ENCODE data around the gene MEN1.
"Not testable (repeated sequence)": the region's sequence is repeated elsewhere in the genome, so short reads cannot be mapped to it uniquely, and the experiment has no call there.

MEN1 gene

DNA sequence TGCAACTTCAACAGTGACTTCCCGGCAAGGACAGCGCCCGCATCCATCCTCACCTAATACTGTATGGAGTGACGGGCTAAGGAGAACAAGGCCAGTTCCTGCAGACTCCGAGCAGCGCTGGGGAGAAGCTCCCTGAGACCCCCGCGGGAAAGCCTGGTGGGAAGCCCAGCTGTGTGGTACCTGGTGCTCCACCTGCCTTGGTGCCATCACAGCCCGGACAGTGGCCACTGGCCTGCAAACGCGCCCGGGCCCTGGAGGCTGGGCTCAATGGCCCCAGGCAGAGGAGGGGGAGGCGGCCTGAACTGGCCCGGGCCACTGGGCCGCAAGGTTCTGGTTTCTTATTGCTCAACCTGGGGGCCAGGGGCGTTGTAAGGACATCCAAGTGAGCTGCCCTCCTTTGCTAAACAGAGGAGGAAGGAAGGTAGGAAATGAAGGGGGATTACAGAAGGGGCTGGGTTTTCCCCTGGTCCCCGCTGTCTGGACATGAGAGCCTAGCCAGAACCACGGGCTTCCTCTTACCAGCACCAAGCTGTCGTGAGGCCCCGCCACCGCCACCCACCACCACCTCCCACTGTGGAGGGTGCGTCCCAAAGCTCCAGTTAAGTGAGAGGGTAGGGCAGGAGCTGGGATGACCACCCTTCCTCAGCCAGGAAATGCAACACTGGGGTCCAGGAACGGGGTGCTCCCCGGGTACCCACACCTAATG is 42.6 kb upstream of the MEN1 start:
- Histone ChIP-seq H3K9ac (ENCODE audit: low read length in 2 of 2) (no peak overlapping the region), H3K4me1 (ENCODE audit: control insufficient read depth, insufficient read depth, low read length) (peaks cover 66% of the 10 kb centered on the region), H3K9me3 (ENCODE audit: control insufficient read depth in 2 of 2, low read length in 2 of 2) (no peaks in the 10 kb centered on the region), H3K27me3 (ENCODE audit: control insufficient read depth in 1 of 2, insufficient read depth in 2 of 2, low read length in 2 of 2) (no peaks in the 10 kb centered on the region), H3K36me3 (ENCODE audit: control insufficient read depth in 2 of 2, insufficient read depth in 2 of 2, low read length in 2 of 2) (peaks cover 14 to 21% of the 10 kb centered on the region in 2 donors), H3K4me3 (ENCODE audit: low read length in 2 of 2) (no peak overlapping the region), H3K27ac (ENCODE audit: low read length) (peak overlapping the region; percentile 67)

DNA sequence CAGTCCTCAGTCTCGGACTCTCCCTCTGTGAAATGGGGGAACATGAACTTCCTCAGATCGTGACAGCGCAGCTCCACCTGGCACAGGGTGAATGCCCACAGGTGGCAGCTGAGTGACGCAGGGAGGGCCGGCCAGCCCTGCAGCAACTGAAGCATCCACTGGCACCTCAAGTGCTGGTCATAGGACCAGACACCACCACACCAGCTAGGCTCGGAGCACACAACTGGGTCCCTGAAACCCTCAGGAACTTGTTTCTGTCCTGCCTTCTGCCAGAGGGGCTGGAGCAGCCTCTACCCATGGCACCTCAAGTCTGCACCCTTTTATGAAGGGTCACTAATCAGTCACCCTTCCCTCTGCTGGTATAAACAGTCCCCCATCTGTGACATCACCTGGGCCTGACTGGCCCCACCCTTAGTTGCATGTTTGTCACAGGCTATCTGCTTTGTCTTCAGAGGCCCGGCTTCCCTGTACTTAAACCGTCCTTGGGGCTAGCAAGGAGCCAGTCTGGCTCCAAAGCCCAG is 41.5 kb upstream of the MEN1 start:
- Histone ChIP-seq H3K27ac (ENCODE audit: low read length) (peak overlapping the region; percentile 67), H3K27me3 (ENCODE audit: control insufficient read depth in 1 of 2, insufficient read depth in 2 of 2, low read length in 2 of 2) (no peaks in the 10 kb centered on the region), H3K9me3 (ENCODE audit: control insufficient read depth in 2 of 2, low read length in 2 of 2) (no peaks in the 10 kb centered on the region), H3K4me3 (ENCODE audit: low read length in 2 of 2) (no peak overlapping the region), H3K36me3 (ENCODE audit: control insufficient read depth in 2 of 2, insufficient read depth in 2 of 2, low read length in 2 of 2) (peaks cover 11 to 18% of the 10 kb centered on the region in 2 donors), H3K9ac (ENCODE audit: low read length in 2 of 2) (no peak overlapping the region), H3K4me1 (ENCODE audit: control insufficient read depth, insufficient read depth, low read length) (peaks cover 72% of the 10 kb centered on the region)

DNA sequence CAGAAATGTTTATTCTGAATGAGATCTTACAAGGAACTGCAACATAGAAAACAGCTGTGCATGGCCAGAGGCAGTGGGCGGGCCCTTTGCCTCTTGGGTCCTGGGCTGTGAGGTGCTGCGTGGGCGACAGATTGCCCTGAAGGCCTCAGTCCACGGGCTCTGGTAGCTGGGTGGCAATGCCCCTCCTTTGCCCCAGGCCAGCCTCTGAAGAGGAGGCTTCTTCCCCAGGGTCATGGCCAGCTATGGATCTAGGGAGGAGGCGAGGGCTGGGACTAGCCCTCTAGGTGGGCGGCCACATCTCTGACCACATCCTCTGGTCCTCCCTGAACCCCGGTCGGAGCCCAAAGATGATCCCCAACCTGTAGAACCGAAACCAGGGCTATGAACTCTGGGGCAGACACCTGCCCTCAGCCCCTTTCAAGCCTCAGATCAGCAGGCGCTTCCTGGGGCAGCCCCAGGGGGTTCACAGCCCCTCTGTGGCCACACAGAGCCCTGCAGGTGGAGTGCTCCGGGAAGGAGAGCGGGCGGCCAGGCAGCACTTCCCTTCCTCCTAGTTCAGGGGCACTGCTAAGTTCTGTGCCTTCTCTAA is 40.7 kb upstream of the MEN1 start:
- H3K9ac ChIP-seq (ENCODE audit: low read length in 2 of 2): peak overlapping the region in 1 of 2 donors; percentile 33
- H3K27me3 ChIP-seq (ENCODE audit: control insufficient read depth in 1 of 2, insufficient read depth in 2 of 2, low read length in 2 of 2): no peaks in the 10 kb centered on the region
- H3K4me1 ChIP-seq (ENCODE audit: control insufficient read depth, insufficient read depth, low read length): peaks cover 65% of the 10 kb centered on the region
- H3K9me3 ChIP-seq (ENCODE audit: control insufficient read depth in 2 of 2, low read length in 2 of 2): no peaks in the 10 kb centered on the region
- H3K27ac ChIP-seq (ENCODE audit: low read length): peak overlapping the region; percentile 67
- peaks cover 11 to 18% of the 10 kb centered on the region in 2 donors for H3K36me3 ChIP-seq (ENCODE audit: control insufficient read depth in 2 of 2, insufficient read depth in 2 of 2, low read length in 2 of 2)
- H3K4me3 ChIP-seq (ENCODE audit: low read length in 2 of 2): no peak overlapping the region

DNA sequence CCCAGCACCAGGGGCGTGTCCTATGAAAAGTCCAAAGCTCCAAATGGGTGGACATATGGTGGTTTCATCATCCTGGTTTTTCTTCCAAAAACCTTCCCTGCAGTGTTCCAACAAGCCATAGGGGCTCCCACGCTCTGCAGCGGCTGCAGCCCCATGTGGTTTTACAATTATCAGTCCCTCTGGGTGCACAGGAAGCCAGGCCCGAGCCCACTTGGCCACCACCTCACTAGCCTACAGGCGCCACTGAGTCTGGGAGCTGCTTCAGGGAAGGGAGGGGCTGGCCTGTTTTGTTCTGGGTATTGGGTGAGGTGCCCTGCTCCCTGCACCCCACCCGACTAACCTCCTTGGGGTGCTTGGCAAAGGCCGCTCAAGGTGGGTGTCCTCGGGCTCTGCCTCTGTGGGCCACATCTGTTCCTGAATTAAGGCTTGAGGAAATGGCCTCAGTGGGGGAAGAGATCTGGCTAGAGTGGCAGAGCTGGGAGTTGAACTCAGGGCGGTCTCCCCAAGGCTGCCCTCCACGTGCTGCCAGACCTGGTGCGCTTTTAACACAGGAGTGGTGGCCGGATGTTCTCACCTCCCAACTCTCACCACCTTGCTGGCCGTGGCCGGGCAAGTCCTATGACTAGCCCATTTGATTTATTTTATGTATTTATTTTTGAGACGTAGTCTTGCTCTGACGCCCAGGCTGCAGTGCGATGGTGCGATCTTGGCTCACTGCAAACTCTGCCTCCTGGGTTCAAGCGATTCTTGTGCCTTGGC is 39.4 kb upstream of the MEN1 start:
- Histone ChIP-seq H3K9me3 (ENCODE audit: control insufficient read depth in 2 of 2, low read length in 2 of 2) (no peaks in the 10 kb centered on the region), H3K27me3 (ENCODE audit: control insufficient read depth in 1 of 2, insufficient read depth in 2 of 2, low read length in 2 of 2) (peaks cover 0 to 5% of the 10 kb centered on the region in 2 donors), H3K27ac (ENCODE audit: low read length) (peak overlapping the region; percentile 58), H3K36me3 (ENCODE audit: control insufficient read depth in 2 of 2, insufficient read depth in 2 of 2, low read length in 2 of 2) (peaks cover 11 to 18% of the 10 kb centered on the region in 2 donors), H3K4me1 (ENCODE audit: control insufficient read depth, insufficient read depth, low read length) (peaks cover 56% of the 10 kb centered on the region), H3K4me3 (ENCODE audit: low read length in 2 of 2) (no peak overlapping the region), H3K9ac (ENCODE audit: low read length in 2 of 2) (no peak overlapping the region)

DNA sequence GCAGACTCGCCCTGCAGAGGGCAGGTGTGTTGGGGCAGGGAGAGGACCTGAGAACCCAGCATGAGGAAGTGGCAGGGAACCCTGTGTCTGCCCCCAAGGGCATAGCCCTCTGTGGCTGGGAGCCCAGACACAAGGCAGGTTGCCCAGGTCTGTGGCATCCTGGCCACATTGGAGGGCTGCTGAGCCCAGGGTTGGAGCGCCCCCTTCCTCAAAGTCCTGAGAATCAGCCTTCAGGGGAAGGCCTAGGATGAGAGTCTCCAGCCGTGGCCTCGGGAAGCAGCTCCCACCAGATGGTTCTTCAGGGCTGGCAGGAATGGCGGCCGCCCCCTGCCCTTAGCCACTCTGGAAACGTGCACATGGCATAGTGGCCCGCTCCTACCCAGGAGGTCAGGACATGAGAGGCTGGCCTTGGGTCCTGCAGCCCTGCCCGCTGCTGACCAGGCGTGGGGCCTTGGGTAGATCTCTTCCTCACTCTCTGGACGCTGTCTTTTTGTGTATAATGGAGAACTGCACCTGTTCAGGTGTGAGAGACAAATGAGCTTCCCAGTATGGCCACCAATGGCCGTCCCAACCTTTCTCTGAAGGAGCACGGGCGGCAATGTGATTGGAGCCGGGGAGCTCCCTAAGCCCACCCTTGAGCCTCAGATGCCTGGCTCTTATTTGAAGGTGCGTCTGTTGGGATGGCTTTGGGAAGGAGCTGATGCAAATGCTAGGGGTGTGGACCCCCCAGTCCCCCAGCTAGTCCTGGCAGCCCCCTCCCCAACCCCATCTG is 38.7 kb upstream of the MEN1 start:
- Histone ChIP-seq H3K9me3 (ENCODE audit: control insufficient read depth in 2 of 2, low read length in 2 of 2) (no peaks in the 10 kb centered on the region), H3K4me3 (ENCODE audit: low read length in 2 of 2) (no peak overlapping the region), H3K27ac (ENCODE audit: low read length) (peak overlapping the region; percentile 58), H3K27me3 (ENCODE audit: control insufficient read depth in 1 of 2, insufficient read depth in 2 of 2, low read length in 2 of 2) (peaks cover 0 to 8% of the 10 kb centered on the region in 2 donors), H3K36me3 (ENCODE audit: control insufficient read depth in 2 of 2, insufficient read depth in 2 of 2, low read length in 2 of 2) (peaks cover 11 to 12% of the 10 kb centered on the region in 2 donors), H3K4me1 (ENCODE audit: control insufficient read depth, insufficient read depth, low read length) (peaks cover 53% of the 10 kb centered on the region), H3K9ac (ENCODE audit: low read length in 2 of 2) (no peak overlapping the region)

DNA sequence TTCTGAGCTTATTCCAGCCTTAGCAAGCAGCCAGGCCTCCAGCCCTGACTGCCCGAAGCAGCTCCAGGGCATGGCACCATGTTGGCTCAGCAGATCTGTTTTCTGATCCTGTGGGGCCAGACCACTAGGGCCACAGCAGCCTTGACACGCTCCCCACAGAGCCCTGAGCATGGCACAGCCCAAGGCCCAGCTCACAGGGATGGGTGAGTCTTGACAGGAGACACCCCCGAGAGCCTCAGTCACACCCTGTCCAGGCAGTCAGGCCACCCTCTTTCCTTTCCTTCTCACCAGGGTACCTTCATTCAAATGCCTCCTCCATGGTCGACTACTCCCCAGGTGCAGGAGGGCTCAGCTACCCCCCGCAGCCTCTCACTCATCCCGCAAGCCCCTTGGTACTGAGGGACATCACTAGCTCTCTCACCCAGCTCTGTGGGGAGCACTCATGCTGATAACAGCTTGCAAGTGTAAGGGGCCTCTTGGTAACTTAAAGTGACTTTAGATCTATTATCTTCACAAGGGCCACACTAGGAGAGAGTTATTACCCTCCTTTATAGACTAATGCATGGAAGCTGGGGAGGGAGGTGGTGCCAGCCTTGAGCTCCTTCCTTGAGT is 38.0 kb upstream of the MEN1 start:
- Histone ChIP-seq H3K4me3 (ENCODE audit: low read length in 2 of 2) (no peak overlapping the region), H3K36me3 (ENCODE audit: control insufficient read depth in 2 of 2, insufficient read depth in 2 of 2, low read length in 2 of 2) (peaks cover 6 to 7% of the 10 kb centered on the region in 2 donors), H3K27ac (ENCODE audit: low read length) (no peak overlapping the region), H3K9ac (ENCODE audit: low read length in 2 of 2) (no peak overlapping the region), H3K9me3 (ENCODE audit: control insufficient read depth in 2 of 2, low read length in 2 of 2) (no peaks in the 10 kb centered on the region), H3K27me3 (ENCODE audit: control insufficient read depth in 1 of 2, insufficient read depth in 2 of 2, low read length in 2 of 2) (peaks cover 0 to 8% of the 10 kb centered on the region in 2 donors), H3K4me1 (ENCODE audit: control insufficient read depth, insufficient read depth, low read length) (peaks cover 48% of the 10 kb centered on the region)

DNA sequence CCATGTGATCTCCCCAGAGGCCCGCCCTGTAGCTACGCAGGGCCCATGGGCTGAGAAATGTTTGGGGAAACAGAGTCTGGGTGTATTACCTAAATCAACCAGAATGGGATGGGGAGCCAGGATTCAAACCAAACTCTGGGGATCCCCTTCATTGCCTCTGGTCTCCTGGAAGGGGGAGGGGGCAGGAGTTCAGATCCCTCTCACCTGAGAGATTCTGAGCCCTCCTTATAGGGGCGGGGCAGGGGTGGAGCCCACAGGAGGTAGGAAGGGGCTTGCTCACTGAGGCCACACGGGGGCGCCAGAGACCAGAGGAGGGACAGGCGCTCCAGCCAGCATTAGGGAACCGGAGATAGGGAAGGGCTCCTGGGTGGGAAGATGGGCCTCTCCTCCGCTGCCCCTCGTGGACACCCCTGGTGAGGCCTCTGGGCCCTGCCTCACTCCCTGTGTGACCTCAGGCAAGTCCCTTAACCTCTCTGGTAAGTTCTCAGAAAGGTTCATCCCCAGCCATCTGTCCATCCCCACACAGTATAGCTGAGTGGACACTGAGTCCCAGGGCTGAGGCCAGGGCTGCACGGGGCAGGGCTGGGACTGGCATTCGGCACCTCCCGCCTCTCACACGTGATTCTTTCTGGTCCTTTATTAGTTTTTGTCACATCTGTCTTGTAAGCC is 36.8 kb upstream of the MEN1 start:
- Histone ChIP-seq H3K9ac (ENCODE audit: low read length in 2 of 2) (peak overlapping the region in 1 of 2 donors; percentile 50), H3K27ac (ENCODE audit: low read length) (no peak overlapping the region), H3K4me1 (ENCODE audit: control insufficient read depth, insufficient read depth, low read length) (peaks cover 41% of the 10 kb centered on the region)

DNA sequence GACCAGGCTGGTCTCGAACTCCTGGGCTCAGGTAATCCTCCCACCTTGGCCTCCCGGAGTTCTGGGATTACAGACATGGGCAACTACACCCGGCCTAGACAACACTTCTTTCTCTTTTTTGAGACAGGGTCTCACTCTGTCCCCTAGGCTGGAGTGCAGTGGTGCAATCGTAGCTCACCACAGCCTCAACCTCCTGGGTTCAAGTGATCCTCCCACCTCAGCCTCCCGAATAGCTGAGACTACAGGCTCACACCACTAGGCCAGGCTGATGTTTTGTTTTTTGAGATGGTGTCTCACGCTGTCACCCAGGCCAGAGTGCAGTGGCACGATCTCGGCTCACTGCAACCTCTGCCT is 35.4 kb upstream of the MEN1 start:
- H3K36me3 ChIP-seq (ENCODE audit: control insufficient read depth in 2 of 2, insufficient read depth in 2 of 2, low read length in 2 of 2); H3K9me3 ChIP-seq (ENCODE audit: control insufficient read depth in 2 of 2, low read length in 2 of 2); H3K27me3 ChIP-seq (ENCODE audit: control insufficient read depth in 1 of 2, insufficient read depth in 2 of 2, low read length in 2 of 2); H3K27ac ChIP-seq (ENCODE audit: low read length); H3K9ac ChIP-seq (ENCODE audit: low read length in 2 of 2); H3K4me3 ChIP-seq (ENCODE audit: low read length in 2 of 2): not testable (repeated sequence)
- peaks cover 29% of the 10 kb centered on the region for H3K4me1 ChIP-seq (ENCODE audit: control insufficient read depth, insufficient read depth, low read length)

More for the DNA sequence above, 36.8 kb upstream of the MEN1 start:
- Histone ChIP-seq H3K9me3 (ENCODE audit: control insufficient read depth in 2 of 2, low read length in 2 of 2) (no peaks in the 10 kb centered on the region), H3K27me3 (ENCODE audit: control insufficient read depth in 1 of 2, insufficient read depth in 2 of 2, low read length in 2 of 2) (peaks cover 0 to 8% of the 10 kb centered on the region in 2 donors), H3K4me3 (ENCODE audit: low read length in 2 of 2) (peak overlapping the region in 1 of 2 donors; percentile 49), H3K36me3 (ENCODE audit: control insufficient read depth in 2 of 2, insufficient read depth in 2 of 2, low read length in 2 of 2) (no peaks in the 10 kb centered on the region)

DNA sequence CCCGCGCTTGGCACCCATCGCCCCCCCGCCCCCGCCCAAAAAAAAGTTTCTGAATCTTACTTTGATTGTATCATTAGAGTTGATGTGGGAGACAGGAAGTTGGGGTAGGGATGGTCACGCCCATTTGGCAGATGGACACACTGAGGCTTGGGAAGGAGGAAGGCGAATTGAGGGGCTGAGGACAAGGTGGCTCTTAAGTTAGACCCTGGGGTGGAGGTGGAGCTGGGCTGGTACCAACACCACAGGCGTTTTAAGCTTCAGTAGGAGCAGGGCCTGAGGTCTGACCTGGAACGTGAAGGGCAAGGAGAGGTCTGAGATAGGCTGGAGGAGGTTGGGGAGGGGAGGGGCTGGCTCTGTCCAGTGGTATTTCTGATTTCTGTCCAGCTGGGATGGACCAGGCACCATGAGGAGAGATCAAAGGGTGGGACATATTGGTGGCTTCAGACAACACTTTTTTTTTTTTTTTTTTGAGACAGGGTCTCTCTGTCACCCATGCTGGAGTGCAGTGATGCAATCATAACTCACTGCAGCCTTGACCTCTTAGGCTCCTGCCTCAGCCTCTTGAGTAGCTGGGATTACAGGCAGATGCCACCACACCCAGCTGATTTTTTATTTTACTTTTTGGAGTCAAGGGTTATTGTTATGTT is 34.9 kb upstream of the MEN1 start:
- no peak overlapping the region for H3K27ac ChIP-seq (ENCODE audit: low read length)
- peak overlapping the region in 1 of 2 donors; percentile 49 for H3K4me3 ChIP-seq (ENCODE audit: low read length in 2 of 2)
- peaks cover 0 to 8% of the 10 kb centered on the region in 2 donors for H3K27me3 ChIP-seq (ENCODE audit: control insufficient read depth in 1 of 2, insufficient read depth in 2 of 2, low read length in 2 of 2)
- no peak overlapping the region for H3K9ac ChIP-seq (ENCODE audit: low read length in 2 of 2)
- H3K4me1 ChIP-seq (ENCODE audit: control insufficient read depth, insufficient read depth, low read length): peaks cover 28% of the 10 kb centered on the region
- no peaks in the 10 kb centered on the region for H3K9me3 ChIP-seq (ENCODE audit: control insufficient read depth in 2 of 2, low read length in 2 of 2)
- no peaks in the 10 kb centered on the region for H3K36me3 ChIP-seq (ENCODE audit: control insufficient read depth in 2 of 2, insufficient read depth in 2 of 2, low read length in 2 of 2)

Data from stomach smooth muscle (tissue), 2 donors.